Heart right ventricle (tissue), 16 donors: ENCODE measurements around the gene TMEM42. TPM values are rescaled to one million over a fixed set of nuclear protein-coding genes. Genes with fewer than 3 reads are reported as not detected.

ENCODE experiments used
- ATAC-seq, 8 donors: fragments of 200-7000 bp; cut with Tn5 transposase; one replicate each; pipeline ENCODE4 v1.9.1; 2020; ENCODE audit warnings: mild to moderate bottlenecking in 8 of 8, moderate library complexity in 8 of 8, moderate number of reproducible peaks in 1 of 8
- DNase-seq, 2 donors: peaks; one replicate each; pipeline ENCODE4 v3.0.0-alpha.2; 2020
- H3K27ac ChIP-seq, 10 donors: fragments of 200-600 bp; sonication (generic) in 2 of 10; one replicate each; pipeline versions ENCODE4 v1.5.0 to v1.8.0; 2020 to 2022; ENCODE audit warnings: mild to moderate bottlenecking in 3 of 10
- H3K27me3 ChIP-seq, 7 donors: fragments of 200-600 bp; one replicate each; pipeline ENCODE4 v1.8.0; 2021 to 2022; ENCODE audit warnings: mild to moderate bottlenecking in 2 of 7
- H3K36me3 ChIP-seq, 9 donors: fragments of 200-600 bp; sonication (generic) in 1 of 9; one replicate each; pipeline versions ENCODE4 v1.5.0 to v1.8.0; 2020 to 2022; ENCODE audit warnings: mild to moderate bottlenecking in 2 of 9
- H3K4me1 ChIP-seq, 9 donors: fragments of 200-600 bp; sonication (generic) in 1 of 9; one replicate each; pipeline versions ENCODE4 v1.5.0 to v1.8.0; 2020 to 2022; ENCODE audit warnings: mild to moderate bottlenecking in 4 of 9
- H3K4me3 ChIP-seq, 10 donors: fragments of 200-600 bp; sonication (generic) in 2 of 10; one replicate each; pipeline versions ENCODE4 v1.5.0 to v1.8.0; 2020 to 2022; ENCODE audit warnings: mild to moderate bottlenecking in 7 of 10, moderate library complexity in 2 of 10
- H3K9me3 ChIP-seq, 11 donors: fragments of 200-600 bp in 10 of 11; sonication (generic) in 2 of 11; one replicate each; pipeline versions ENCODE4 v1.5.0 to v1.8.0; 2013 to 2022; ENCODE audit warnings: mild to moderate bottlenecking in 2 of 11, control low read depth in 1 of 11, moderate library complexity in 1 of 11
- CTCF ChIP-seq, 9 donors: fragments of 200-600 bp; sonication (generic) in 2 of 9; IDR thresholded peaks; one replicate each; pipeline versions ENCODE4 v1.5.0 to v1.8.0; 2021 to 2022; ENCODE audit warnings: antibody characterized with exemption in 9 of 9, mild to moderate bottlenecking in 5 of 9, moderate library complexity in 1 of 9
- WGBS, 2 donors: extraction: QIAGEN DNeasy Blood & Tissue Kit; methylation state at CpG; one replicate each; pipeline ENCODE4 v1.1.7; 2013; ENCODE audit warnings: inconsistent platforms in 1 of 2; 5-methylcytosine and 5-hydroxymethylcytosine counted together
- intact Hi-C, 10 donors: fragments of 100-400 bp; cut with DNase I; formaldehyde crosslinking; loops; one replicate each; pipeline versions ENCODE4 v1.11.1 to v1.14.2; 2022
- polyA plus RNA-seq, 2 donors: library from polyadenylated mRNA; stranded (reverse); fragments of 200-250 nt; gene quantifications; one replicate each; pipeline ENCODE4 v1.2.3, GENCODE V29; 2013
- total RNA-seq, 10 donors: library from RNA; stranded (reverse); fragmentation: NEBNext Ultra II Directional in 3 of 10; extraction: Animal tissue kit (Norgen Biotek cat#: 25700) in 3 of 10; gene quantifications; one replicate each; pipeline versions ENCODE4 v1.2.1 to v1.2.4, GENCODE V29; 2021 to 2023
- donor health status: Arrhythmogenic right ventricular cardiomyopathy.
- donor health status: ischemic (EF 13 %, LVEDD 7.1; RV severe dilation, severe dysfunction).
- donor health status: healthy with polysubstance abuse.
- donor health status: DM: no; HTN: yes; CAD: no.
- donor health status: DM: no; HTN: no; CAD: no.
- donor health status: ischemic (EF 25% LVEDD 6.9; RV normal size, moderate dysfunction).
- donor health status: ischemic (EF 25% LVEDD 5.7; RV mildly dilated, moderate dysfunction).
- donor health status: healthy.
- donor health status: DM: yes; HTN: yes; CAD: no.
- donor health status: Ischemic cardiomyopathy.
- donor health status: ischemic (EF 35%, LVEDD 5.7; RV mildly dilated, moderate dysfunction).
- donor health status: nonischemic (EF 11% LVEDD 7.7; RV severe dilation, severe dysfunction).
- donor health status: DM: yes; HTN: yes; CAD: no.
- donor health status: PGD.
- donor health status: ischemic (EF 29% LVEDD 5.4; RV normal size, mild dysfunction).
- donor health status: nonischemic (EF 23%, LVEDD 6.1; RV moderate dilation, normal function).

TMEM42 gene
- total and polyA plus RNA-seq, 12 donors: 8.4 to 18.7 (median 11.6) TPM

GRCh38 chr3:44894485-44894884, 32.8 kb downstream of the TMEM42 start:
- no peaks in the 10 kb centered on the region for H3K4me1 ChIP-seq
- no peaks in the 10 kb centered on the region for H3K9me3 ChIP-seq
- intact Hi-C loops: no loop called here
- no peak for TF ChIP-seq CTCF (IDR thresholded peaks at IDR 0.05)
- H3K27ac ChIP-seq: no peak overlapping the region
- H3K36me3 ChIP-seq: no peaks in the 10 kb centered on the region
- H3K4me3 ChIP-seq: no peak overlapping the region
- H3K27me3 ChIP-seq: peaks cover 0 to 13% (median 10%) of the 10 kb centered on the region in 7 donors
- WGBS, 2 donors: 28 to 36% methylated on average over 5 of the region's 5 CpGs
- ATAC-seq (no peak), DNase-seq (no peak)

- Histone ChIP-seq H3K9me3 (no peaks in the 10 kb centered on the region), H3K4me3 (no peak overlapping the region), H3K27ac (no peak overlapping the region), H3K4me1 (no peaks in the 10 kb centered on the region), H3K36me3 (no peaks in the 10 kb centered on the region), H3K27me3 (peaks cover 0 to 22% (median 10%) of the 10 kb centered on the region in 7 donors)
- no peak for TF ChIP-seq CTCF (IDR thresholded peaks at IDR 0.05)
- DNase-seq (no peak), ATAC-seq (no peak)
- intact Hi-C loops: no loop called here
- 65 to 69% methylated on average over 2 of the region's 2 CpGs for WGBS, 2 donors
Measured at GRCh38 chr3:44896440-44896839, 34.7 kb downstream of the TMEM42 start.

- H3K4me3 ChIP-seq: no peak overlapping the region
- no peak for DNase-seq
- H3K36me3 ChIP-seq: no peaks in the 10 kb centered on the region
- no peak overlapping the region for H3K27ac ChIP-seq
- no peaks in the 10 kb centered on the region for H3K9me3 ChIP-seq
- TF ChIP-seq CTCF (IDR thresholded peaks at IDR 0.05): no peak
- WGBS, 2 donors: 26 to 42% methylated on average over 13 of the region's 13 CpGs
- intact Hi-C loops: no loop called here
- ATAC-seq: no peak
- no peaks in the 10 kb centered on the region for H3K4me1 ChIP-seq
- peaks cover 0 to 25% (median 10%) of the 10 kb centered on the region in 7 donors for H3K27me3 ChIP-seq
Measured at GRCh38 chr3:44899683-44900367, 38.1 kb downstream of the TMEM42 start.

GRCh38 chr3:44902628-44903027, 40.9 kb downstream of the TMEM42 start:
- no peak for DNase-seq
- no peaks in the 10 kb centered on the region for H3K36me3 ChIP-seq
- TF ChIP-seq CTCF (IDR thresholded peaks at IDR 0.05): no peak
- intact Hi-C loops: no loop called here
- H3K9me3 ChIP-seq: no peaks in the 10 kb centered on the region
- no peaks in the 10 kb centered on the region for H3K4me1 ChIP-seq
- no peak overlapping the region for H3K4me3 ChIP-seq
- 51 to 55% methylated on average over 4 of the region's 4 CpGs for WGBS, 2 donors
- no peak for ATAC-seq
- H3K27me3 ChIP-seq: peaks cover 0 to 25% (median 6%) of the 10 kb centered on the region in 7 donors
- H3K27ac ChIP-seq: no peak overlapping the region
